CD4-positive, alpha-beta T cell treated with Interleukin-21 for 1 hour (primary cell): ENCODE measurements around the gene PKP4.
"Not testable (repeated sequence)": the region's sequence is repeated elsewhere in the genome, so short reads cannot be mapped to it uniquely, and the experiment has no call there.

ENCODE experiments used
- DNase-seq: peaks from one replicate; pipeline ENCODE4 v3.0.0-alpha.2; 2020

Gene PKP4, protein sequence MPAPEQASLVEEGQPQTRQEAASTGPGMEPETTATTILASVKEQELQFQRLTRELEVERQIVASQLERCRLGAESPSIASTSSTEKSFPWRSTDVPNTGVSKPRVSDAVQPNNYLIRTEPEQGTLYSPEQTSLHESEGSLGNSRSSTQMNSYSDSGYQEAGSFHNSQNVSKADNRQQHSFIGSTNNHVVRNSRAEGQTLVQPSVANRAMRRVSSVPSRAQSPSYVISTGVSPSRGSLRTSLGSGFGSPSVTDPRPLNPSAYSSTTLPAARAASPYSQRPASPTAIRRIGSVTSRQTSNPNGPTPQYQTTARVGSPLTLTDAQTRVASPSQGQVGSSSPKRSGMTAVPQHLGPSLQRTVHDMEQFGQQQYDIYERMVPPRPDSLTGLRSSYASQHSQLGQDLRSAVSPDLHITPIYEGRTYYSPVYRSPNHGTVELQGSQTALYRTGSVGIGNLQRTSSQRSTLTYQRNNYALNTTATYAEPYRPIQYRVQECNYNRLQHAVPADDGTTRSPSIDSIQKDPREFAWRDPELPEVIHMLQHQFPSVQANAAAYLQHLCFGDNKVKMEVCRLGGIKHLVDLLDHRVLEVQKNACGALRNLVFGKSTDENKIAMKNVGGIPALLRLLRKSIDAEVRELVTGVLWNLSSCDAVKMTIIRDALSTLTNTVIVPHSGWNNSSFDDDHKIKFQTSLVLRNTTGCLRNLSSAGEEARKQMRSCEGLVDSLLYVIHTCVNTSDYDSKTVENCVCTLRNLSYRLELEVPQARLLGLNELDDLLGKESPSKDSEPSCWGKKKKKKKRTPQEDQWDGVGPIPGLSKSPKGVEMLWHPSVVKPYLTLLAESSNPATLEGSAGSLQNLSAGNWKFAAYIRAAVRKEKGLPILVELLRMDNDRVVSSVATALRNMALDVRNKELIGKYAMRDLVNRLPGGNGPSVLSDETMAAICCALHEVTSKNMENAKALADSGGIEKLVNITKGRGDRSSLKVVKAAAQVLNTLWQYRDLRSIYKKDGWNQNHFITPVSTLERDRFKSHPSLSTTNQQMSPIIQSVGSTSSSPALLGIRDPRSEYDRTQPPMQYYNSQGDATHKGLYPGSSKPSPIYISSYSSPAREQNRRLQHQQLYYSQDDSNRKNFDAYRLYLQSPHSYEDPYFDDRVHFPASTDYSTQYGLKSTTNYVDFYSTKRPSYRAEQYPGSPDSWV

DNA sequence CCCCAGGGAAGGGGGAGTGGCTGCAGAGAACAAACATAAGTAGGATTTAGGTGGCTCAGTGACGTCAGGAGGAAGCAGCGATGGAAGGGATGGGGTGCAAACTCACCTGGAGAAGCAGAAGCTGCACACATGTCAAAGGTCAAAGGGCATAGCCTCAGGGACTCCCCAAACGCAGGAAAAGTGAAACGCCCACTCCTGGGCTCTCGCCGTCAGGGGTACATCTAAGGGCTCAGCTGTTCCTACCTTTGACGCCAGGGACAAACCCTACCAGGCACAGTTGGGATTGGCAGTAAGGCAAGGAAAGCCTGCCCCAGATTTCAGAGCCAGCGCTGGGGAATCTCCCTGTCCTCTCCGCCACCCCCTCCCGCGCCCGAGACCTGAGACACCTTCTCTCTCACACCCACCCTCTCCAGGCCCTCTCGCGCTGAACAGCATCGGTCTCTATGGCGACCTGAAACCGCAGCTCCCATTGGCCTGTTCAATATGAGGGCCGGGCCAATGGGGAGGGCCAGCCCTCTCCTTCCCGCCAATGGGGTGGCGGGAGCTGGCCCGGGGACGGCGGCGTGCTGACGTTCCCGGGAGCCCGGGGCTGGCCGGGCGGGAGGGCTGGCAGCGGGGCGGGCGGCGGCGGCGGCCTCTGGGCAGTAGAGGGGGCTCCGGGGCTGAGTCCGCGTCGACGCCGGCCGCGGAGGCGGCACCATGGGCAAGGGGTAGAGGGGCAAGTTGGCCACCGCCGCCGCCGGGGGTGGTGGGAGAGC, at the start of gene PKP4, which contains the start of gene CCDC148:
Gene PKP4, plus strand, starts transcription at position 644 of the 758 bp plus-strand sequence. CDS start 76,233 bp downstream, outside the sequence.
Gene CCDC148, minus strand, starts transcription at position 445 of the 758 bp plus-strand sequence. Its CDS starts 314 bp downstream, at position 131.
- peak; percentile 94 for DNase-seq

DNA sequence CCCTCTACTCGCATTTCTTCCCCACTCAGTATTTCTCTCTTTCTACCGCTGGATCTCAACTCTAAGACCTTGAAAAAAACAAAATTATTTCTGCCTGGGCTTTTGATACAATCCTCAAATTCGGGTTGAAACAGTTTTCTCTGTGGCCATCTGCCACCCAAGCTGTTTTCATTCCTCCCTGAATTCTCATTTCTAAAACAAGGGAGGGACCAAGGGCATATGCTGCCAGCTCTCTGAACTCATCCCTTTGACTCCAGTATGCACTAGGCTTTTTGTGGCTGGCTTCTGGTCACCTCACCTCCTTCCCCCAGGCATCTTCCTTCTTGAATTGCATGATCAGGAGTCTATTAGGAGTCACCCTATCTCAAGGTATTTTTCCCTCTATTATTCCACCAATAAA, 49.7 kb upstream of the PKP4 start:
- no peak for DNase-seq

DNA sequence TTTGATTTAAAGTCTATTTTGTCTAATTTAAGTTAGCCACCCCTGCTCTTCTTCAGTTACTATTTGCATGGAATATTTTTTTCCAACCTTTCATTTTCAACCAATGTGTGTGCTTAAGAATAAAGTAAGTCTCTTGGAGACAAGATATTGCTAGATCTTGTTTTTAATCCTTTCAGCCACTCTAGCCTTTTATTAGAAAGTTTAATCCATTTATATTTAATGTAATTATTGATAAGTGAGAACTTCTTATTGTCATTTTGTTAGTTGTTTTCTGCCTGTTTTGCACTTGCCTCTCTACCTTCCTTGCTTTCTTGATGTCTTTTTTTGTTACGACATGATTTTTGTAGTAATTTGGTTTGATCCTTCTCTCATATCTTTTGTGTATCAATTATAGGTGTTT, 46.6 kb upstream of the PKP4 start:
- DNase-seq, result no peak

DNA sequence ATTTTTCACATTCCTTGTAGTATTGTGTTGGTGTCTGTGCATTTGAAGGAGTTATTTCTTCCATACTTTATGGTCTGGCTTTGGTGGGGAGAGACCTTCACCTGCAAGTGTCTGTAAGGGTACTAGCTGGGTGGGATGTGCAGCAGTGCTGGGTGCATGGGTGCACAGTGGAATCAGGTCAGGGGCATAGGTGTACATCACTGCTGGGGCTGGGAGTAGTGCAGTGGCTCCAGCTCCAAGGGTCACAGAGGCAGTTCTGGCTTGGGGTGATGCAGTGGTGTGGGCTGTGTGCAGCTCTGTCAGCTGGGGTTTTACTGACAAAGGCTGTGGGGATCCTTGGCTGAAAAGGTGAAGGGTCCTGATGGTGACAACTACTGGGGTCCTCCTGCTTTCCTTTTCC, 45.0 kb upstream of the PKP4 start:
- no peak for DNase-seq

DNA sequence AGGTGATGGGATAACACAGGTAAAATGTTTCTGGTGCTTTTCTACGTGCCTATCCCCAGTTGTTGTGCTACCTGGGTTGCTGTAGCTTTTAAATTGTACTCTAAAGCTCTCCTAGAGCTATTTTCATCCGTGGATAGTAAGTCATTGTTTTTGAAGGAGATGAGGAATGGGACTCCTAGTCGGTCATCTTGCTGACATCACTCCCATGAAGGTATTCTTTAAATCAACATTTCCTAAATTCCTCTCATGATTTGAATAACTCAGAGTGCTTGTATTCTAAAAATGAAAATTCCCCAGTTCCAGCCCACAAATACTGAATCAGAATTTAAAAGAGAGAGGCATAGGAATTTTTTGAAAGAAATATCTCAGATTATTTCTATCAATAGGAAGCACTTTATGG, 44.5 kb upstream of the PKP4 start:
- DNase-seq, result no peak

DNA sequence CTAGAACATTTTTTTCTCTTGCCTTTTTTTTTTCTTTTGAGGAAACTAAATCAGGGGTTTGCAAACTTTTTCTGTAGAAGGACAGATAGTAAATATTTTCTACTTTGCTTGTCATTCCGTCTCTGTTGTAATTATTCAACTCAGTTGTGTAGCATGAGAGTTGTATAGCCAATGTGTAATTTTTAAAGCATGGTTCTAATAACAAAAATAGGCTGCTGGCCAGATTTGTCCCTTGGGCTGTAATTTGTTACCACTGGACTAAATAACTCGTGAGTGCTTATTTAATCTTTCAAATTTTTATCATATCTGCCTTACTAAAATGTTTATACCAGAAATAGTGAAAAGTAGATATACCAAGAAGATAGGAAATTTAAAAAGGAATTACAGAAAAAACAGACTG, 43.2 kb upstream of the PKP4 start:
- no peak for DNase-seq

DNA sequence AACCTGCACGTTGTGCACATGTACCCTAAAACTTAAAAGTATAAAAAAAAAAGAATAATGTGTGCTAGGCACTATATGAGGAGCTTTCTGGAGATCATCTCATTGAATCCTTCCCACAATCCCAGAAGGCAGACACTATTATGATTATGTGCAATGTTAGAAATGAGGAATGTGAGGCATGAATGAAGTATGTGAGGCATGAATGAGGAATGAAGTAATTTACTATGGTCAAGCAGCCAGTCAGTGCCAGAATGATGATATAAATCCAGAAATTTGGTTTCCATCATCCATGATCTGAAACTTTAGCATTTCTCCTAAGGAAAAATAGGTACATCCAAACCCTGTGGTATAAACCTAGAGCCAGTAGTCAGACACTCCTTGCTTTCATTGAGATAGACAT, 42.2 kb upstream of the PKP4 start:
- DNase-seq, result no peak

DNA sequence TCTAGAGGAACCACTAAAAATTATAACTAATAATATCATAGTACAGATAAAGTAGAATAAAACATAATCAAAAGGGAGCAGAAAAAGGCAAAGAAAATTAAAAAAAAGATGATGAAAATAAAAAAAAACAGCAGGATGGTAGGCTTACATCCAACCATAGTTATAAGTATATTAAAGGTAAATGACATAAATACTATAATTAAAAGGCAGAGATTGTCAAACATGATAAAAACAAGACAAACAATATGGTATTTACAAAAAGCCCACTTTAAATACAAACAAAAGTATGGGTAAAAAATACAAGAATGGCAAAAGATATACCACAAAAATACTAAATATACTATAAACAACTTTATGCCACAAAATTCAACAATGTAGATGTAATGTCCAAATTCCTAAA, 24.6 kb upstream of the PKP4 start:
- DNase-seq, result no peak

DNA sequence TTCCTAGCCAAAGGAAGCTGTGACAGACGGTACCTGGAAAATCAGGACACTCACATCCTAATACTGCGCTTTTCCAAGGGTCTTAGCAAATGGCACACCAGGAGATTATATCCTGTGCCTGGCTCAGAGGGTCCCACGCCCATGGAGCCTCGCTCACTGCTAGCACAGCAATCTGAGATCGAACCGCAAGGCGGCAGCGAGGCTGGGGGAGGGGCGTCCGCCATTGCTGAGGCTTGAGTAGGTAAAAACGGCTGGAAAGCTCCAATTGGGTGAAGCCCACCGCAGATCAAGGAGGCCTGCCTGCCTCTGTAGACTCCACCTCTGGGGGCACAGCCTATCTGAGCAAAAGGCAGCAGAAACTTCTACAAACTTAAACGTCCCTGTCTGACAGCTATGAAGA, 23.0 kb upstream of the PKP4 start:
- DNase-seq, result not testable (repeated sequence)

DNA sequence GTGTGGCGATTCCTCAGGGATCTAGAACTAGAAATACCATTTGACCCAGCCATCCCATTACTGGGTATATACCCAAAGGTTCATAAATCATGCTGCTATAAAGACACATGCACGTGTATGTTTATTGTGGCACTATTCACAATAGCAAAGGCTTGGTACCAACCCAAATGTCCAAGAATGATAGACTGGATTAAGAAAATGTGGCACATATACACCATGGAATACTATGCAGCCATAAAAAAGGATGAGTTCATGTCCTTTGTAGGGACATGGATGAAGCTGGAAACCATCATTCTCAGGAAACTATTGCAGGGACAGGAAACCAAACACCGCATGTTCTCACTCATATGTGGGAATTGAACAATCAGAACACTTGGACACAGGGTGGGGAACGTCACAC, 17.7 kb upstream of the PKP4 start:
- DNase-seq, result not testable (repeated sequence)

DNA sequence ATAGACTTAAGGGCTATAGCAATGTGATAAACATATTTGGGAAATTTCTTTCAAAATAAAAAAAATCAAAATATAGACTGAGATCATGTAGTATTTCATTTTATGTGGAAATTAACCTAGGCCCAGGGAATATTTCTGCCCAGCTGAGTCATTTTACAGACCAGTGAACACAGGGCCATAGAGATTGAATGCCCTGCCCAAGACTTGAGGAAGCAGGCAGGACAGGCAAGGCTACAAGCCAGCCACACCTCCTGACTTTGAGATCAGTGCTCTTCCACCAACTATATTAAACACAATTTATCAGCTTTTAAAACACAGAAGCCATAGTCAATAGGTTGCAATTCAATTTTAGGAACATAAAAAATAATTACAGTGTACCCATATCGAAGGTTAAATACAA, 13.1 kb upstream of the PKP4 start:
- no peak for DNase-seq

DNA sequence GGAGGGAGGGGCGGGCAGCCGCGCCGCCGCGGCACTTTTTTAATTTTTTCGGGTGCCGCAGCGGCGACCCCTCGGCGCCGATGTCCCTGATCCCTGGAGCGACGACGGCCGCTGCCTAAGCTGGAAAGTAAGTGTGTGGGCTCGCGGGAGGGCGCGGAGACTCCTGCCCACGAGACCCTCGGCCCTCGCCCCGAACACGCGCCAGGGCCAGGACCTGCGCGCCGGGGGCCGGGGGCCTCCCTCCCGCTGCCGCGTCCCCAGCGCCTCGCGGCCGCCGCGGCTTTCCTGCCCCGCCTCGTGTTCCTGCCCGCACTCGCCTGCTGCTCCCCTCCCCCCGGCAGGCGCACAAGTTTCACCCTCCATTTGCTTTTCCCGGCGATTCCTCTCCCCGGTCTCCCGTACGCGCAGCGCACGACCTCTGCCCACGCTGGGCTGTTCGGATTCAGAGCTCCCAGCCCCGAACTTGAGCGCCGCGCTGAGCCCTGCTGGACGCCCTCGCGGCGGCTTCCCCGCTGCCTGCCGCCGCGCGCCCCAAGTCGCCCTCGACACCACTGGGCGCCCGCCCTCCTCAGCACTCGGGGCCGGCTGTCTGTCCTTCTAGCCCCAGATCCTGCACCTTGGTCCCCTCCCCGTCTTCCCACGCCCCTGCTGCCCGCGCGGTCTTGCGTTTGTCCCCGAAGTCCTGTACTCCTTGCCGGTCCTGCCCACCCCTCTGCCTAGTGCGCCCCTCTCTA, 507 bp downstream of the PKP4 start:
- peak; percentile 47 for DNase-seq

DNA sequence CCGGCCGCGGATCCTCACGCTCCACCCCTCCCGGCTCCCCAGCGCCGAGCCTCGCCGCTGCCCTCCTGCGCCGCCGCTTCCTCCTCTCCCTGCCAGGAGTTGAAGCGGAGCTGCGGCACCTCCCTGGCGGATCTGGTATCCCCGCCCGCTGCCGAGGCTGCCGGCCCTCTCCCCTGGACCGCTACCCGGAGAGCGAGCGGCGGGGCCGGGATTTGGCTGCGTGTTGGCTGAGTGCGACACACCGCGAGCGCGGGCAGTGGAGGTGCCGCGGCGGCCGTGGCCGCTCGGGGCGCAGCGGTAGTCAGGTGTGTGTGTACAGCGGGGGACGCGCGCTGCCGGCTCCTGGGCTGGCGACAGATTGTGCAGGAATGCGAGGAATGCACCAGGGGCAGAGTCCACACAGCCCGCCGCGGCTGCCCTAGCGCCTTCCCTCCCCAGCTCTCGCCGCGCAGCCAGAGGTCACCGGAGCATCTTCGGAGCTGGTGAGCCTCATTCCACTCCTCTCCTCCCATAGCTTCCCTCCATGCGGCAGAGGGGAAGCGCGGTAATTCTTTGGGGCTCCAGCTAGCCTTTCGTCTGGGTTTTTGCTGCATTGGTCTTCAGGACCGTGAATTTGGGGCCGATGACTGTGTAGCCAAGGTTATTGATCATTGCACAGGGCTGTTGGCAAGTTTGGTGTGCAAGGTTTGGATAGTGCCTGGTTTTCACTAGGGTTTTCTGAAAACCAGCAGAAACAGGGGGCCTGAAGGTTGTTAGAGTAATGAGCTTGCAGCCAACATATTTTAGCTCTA, 1.3 kb downstream of the PKP4 start:
- DNase-seq, result peak; percentile 66

DNA sequence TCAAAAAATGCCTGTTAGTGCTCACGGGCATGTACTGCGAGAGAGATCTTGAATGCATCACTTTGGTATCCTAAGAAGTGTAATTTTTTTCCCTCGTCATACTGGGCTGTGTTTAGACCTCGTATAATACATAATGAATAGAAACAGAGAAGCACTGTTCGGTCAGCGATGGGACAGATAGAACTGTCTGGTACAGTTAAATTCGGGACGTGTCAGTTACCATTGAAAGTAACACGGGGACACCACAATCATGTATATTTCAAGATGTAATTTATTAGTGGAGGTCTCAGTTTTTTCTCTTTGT, 1.8 kb downstream of the PKP4 start:
- no peak for DNase-seq

DNA sequence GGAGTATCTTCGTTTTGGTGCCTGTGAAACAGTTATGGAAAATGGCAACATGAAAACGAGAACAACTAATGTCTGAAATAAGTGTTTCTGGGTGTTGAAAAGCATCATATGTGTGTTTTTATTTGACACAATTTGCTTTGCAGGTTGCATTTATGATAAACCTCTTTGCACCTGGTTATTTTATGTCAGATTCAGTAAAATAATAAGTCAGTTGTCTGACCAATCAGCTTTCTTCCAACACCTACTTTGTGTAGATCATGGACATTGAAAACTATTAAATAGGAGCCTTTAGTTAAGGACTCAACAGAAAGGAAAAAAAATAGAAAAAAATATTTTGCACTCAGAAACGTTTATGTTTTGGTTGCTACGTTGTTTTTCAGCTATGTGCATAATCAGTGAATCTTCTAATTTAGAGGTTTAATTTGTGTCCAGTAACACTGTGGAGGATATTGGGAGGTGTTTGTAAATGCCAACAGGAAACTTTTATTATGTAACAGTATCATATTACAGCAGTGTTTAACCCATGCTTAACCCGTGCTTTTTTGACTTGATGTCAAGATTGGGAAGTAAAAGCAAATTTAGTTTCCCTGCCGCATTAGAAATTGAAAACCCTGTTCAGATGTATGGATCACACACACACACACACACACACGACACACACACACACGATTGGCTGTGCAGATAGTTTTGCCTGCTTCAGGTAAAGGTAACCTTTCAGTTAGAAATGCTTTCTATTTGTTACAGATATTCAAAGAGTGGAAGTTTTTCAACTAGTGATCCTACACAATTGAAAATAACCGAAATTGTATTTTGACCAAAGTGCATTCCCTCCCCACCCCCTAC, 2.6 kb downstream of the PKP4 start:
- no peak for DNase-seq

DNA sequence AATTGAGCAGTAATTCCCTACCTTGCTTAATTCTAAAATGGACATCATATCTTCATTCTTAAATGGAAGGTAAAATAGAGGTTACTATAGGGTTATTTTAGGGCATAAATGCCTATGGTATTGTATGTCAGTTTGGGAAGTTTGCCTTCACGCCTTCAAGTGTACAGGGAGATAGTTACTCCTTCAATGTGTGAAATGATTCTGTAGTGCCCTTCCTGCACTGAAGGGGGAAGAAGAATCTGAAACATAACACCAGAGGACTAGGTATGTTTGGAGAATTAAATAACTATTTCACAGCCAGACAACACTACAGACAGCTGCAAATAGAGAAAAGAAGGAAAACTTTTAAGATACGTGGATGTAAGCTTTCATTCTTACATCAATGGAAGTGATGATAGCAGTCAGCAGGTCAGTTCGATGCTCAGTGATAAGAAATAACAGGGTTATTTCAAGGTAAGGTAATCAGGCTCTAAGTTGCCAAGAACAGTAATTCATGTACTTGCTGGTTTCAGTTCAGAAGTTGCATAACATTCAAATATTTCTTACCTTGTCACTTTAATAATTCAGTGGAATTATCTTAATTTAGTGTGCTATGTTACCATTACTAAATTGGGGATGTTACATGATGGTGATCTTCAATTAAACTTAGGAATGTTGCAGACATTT, 4.0 kb downstream of the PKP4 start:
- DNase-seq, result no peak

DNA sequence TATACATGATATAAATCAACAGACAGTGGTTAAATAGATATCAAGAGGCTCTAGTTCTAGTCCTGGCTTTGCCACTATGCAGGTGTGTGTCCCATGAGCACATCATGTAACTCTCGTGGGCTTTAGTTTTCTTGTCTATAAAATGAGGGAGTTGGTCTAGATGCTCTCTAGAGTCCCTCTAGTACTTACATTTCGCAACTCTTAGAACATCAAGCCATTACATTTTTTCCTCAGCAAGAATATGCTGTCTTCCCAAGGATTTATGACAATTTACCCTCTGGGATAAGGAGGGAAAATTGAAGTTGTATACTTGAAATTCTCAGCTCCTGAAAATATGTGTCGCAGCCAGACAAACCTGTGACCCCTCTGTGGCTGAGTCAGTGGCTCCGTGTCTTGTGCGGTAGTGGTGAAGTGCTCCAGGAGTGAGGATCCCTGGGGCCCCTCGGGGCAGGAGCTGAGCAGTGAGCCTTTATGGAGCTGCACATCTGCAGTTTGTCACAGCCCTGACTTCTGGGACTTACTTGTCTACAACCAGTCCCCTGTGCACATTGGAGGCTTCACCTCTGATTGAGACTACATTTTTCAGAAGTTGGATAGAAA, 6.8 kb downstream of the PKP4 start:
- no peak for DNase-seq

DNA sequence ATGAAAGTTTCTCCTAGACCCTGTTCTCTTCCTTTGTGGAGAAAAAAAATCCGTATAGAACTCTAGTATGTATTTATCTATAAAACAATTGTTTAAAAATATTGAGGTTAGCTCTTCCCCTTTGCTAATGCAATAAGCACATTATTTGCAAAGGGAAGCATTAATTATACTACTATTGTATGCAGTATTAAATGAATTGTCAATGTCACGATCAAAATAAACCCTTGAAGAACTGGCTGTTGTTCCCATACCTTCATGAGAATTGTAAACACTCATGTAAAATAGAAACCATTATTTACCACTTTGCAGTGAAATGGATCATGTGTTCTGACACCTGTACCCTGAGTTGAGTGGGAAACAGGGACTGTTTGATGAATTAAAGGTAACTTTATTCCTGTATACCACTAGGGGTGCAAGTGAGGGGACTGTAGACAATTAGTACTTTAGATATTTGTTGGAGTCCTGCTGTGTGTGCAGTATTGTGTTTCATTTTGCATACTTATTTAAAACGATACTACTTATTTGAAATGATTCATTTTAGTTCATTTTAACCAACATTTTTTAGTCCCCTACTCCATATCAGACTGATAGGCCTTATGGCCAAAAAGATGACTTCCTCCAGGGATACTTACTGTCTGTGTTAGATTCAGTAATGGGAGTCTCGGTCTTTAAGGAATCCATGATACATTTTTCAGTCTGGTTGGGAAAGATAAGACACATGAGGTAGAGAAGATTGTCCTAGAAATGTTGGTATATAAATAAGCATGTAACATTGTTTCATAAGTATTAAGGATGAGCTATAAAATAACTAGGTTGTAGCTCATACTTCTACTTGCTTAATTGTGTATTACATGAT, 7.9 kb downstream of the PKP4 start:
- peak; percentile 34 for DNase-seq
